HS-5 (cell line): ENCODE measurements around the gene BCAS1.

Experiments
- DNase-seq: peaks from one replicate; pipeline ENCODE4 v3.0.0-alpha.2; 2012; ENCODE audit warnings: low read depth

Gene BCAS1

GRCh38 chr20:54102543-54102942, 32.1 kb upstream of the BCAS1 start:
- DNase-seq, result no peak

GRCh38 chr20:54100563-54100962, 30.2 kb upstream of the BCAS1 start:
- no peak for DNase-seq

GRCh38 chr20:54099894-54100293, 29.5 kb upstream of the BCAS1 start:
- no peak for DNase-seq

GRCh38 chr20:54098047-54098446, 27.7 kb upstream of the BCAS1 start:
- DNase-seq, result no peak

- DNase-seq, result no peak
Measured at GRCh38 chr20:54097236-54097529, 26.8 kb upstream of the BCAS1 start.

- DNase-seq, result no peak
Measured at GRCh38 chr20:54095824-54096223, 25.4 kb upstream of the BCAS1 start.

GRCh38 chr20:54094268-54094580, 23.8 kb upstream of the BCAS1 start:
- DNase-seq, result no peak

- no peak for DNase-seq
Measured at GRCh38 chr20:54093423-54094267, 23.3 kb upstream of the BCAS1 start.

GRCh38 chr20:54092021-54092420, 21.6 kb upstream of the BCAS1 start:
- no peak for DNase-seq

- no peak for DNase-seq
Measured at GRCh38 chr20:54091120-54091480, 20.7 kb upstream of the BCAS1 start.

GRCh38 chr20:54090230-54091119, 20.1 kb upstream of the BCAS1 start:
- no peak for DNase-seq

GRCh38 chr20:54088430-54088829, 18.0 kb upstream of the BCAS1 start:
- DNase-seq, result no peak

- no peak for DNase-seq
Measured at GRCh38 chr20:54086507-54087039, 16.2 kb upstream of the BCAS1 start.

GRCh38 chr20:54085910-54086309, 15.5 kb upstream of the BCAS1 start:
- DNase-seq, result no peak

GRCh38 chr20:54085425-54085824, 15.0 kb upstream of the BCAS1 start:
- DNase-seq, result no peak

GRCh38 chr20:54084727-54085388, 14.5 kb upstream of the BCAS1 start:
- DNase-seq, result no peak

GRCh38 chr20:54084193-54084592, 13.8 kb upstream of the BCAS1 start:
- DNase-seq, result no peak

- DNase-seq, result no peak
Measured at GRCh38 chr20:54083459-54083858, 13.1 kb upstream of the BCAS1 start.

- DNase-seq, result no peak
Measured at GRCh38 chr20:54082100-54082499, 11.7 kb upstream of the BCAS1 start.

- no peak for DNase-seq
Measured at GRCh38 chr20:54079652-54080051, 9.3 kb upstream of the BCAS1 start.

GRCh38 chr20:54078296-54078984, 8.0 kb upstream of the BCAS1 start:
- DNase-seq, result no peak

- DNase-seq, result no peak
Measured at GRCh38 chr20:54076259-54076658, 5.9 kb upstream of the BCAS1 start.
